ENCODE results near the gene C2orf42. TPM values are rescaled to one million over a fixed set of nuclear protein-coding genes. Genes with fewer than 3 reads are reported as not detected.
A peak's percentile ranks its signal among the peaks of the same experiment; 100 is the strongest.

The C2orf42 gene
- total RNA-seq, 6 experiments from 2014 or later = 10.9 to 22.5 (median 16.7) TPM

DNA sequence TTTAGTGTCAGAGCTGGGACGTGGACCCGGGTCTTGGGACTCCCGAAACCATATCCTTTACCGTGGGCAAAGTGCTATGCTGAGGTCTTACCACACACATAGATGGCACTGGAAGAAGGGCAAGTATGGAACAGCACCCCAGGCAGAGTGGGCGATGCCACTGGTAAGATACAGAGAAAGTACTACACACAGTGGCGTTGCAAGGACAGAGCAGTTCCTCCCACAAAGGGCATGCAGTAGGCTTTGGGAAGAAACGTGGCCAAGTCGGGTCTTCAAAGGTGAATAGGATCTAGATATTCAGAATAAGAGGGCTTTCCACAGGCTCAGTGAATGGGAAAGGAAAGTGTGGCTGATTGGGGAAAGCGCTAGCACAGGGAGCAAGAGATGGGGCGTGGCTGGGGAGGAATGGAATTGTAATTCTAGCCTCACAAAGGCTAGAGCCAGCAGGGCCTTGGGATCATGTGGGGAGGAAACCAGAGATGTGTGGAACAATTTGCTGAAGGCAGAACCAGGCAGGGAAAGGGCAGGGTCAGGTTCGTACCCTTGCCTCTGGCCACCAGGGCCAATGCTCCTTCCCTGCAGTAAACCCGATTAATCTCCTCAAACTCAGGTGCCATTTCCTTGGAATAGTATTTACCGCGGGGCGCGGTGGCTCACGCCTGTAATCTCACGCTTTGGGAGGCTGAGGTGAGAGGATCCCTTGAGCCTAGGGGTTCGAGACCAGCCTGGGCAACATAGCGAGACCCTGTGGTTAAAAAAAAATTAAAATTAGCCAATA, 67.6 kb downstream of the C2orf42 start:
- TF ChIP-seq, protein P1, sequence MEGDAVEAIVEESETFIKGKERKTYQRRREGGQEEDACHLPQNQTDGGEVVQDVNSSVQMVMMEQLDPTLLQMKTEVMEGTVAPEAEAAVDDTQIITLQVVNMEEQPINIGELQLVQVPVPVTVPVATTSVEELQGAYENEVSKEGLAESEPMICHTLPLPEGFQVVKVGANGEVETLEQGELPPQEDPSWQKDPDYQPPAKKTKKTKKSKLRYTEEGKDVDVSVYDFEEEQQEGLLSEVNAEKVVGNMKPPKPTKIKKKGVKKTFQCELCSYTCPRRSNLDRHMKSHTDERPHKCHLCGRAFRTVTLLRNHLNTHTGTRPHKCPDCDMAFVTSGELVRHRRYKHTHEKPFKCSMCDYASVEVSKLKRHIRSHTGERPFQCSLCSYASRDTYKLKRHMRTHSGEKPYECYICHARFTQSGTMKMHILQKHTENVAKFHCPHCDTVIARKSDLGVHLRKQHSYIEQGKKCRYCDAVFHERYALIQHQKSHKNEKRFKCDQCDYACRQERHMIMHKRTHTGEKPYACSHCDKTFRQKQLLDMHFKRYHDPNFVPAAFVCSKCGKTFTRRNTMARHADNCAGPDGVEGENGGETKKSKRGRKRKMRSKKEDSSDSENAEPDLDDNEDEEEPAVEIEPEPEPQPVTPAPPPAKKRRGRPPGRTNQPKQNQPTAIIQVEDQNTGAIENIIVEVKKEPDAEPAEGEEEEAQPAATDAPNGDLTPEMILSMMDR (IDR thresholded peaks at IDR 0.05) = no peak
- no peak for TF ChIP-seq POLR2A (IDR thresholded peaks at IDR 0.05)
- H3K27me3 ChIP-seq = no peaks in the 10 kb centered on the region
- DNase-seq (no peak), ATAC-seq (no peak)
- no peaks in the 10 kb centered on the region for H3K9me3 ChIP-seq
- H3K27ac ChIP-seq = peak overlapping the region; percentile 98 to 100 (median 100)
- H3K4me1 ChIP-seq = peaks cover 0 to 8% (median 0%) of the 10 kb centered on the region in 4 donors
- no peaks in the 10 kb centered on the region for H3K36me3 ChIP-seq
- intact Hi-C loops (cut with DNase I) = no loop called here
- 70% methylated on average over 18 of the region's 20 CpGs for WGBS (ENCODE audit: insufficient coverage, low coverage, low lambda C conversion rate, missing lambda C conversion rate)
- H3K4me3 ChIP-seq = peak overlapping the region in 2 of 3 donors; percentile 58 to 66

DNA sequence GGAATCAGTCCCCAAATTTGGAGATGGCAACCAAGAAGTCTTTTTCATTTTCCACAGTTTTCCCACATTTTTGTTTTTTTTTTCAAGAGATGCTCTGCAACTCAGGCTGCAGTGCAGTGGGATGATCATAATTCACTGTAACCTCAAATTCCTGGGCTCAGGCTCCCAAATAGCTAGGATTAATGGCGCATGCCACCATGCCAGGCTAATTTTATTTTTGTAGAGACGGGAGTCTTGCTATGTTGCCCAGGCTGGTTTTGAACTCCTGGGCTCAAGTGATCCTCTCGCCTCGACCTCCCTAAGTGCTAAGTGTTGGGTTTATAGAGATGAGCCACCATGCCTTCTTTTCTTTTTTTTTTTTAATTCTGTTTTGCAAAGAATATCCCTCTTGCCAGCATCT, 68.3 kb downstream of the C2orf42 start:
- DNase-seq (no peak), ATAC-seq (no peak)
- H3K27me3 ChIP-seq = no peaks in the 10 kb centered on the region
- H3K9me3 ChIP-seq = no peaks in the 10 kb centered on the region
- H3K36me3 ChIP-seq = no peaks in the 10 kb centered on the region
- no peak overlapping the region for H3K27ac ChIP-seq
- intact Hi-C loops (cut with DNase I) = no loop called here
- TF ChIP-seq, protein P1 (IDR thresholded peaks at IDR 0.05) = no peak
- TF ChIP-seq POLR2A (IDR thresholded peaks at IDR 0.05) = no peak
- H3K4me3 ChIP-seq = no peak overlapping the region
- WGBS (ENCODE audit: insufficient coverage, low coverage, low lambda C conversion rate, missing lambda C conversion rate) = 95% methylated on average over 4 of the region's 4 CpGs
- peaks cover 0 to 8% (median 0%) of the 10 kb centered on the region in 4 donors for H3K4me1 ChIP-seq

DNA sequence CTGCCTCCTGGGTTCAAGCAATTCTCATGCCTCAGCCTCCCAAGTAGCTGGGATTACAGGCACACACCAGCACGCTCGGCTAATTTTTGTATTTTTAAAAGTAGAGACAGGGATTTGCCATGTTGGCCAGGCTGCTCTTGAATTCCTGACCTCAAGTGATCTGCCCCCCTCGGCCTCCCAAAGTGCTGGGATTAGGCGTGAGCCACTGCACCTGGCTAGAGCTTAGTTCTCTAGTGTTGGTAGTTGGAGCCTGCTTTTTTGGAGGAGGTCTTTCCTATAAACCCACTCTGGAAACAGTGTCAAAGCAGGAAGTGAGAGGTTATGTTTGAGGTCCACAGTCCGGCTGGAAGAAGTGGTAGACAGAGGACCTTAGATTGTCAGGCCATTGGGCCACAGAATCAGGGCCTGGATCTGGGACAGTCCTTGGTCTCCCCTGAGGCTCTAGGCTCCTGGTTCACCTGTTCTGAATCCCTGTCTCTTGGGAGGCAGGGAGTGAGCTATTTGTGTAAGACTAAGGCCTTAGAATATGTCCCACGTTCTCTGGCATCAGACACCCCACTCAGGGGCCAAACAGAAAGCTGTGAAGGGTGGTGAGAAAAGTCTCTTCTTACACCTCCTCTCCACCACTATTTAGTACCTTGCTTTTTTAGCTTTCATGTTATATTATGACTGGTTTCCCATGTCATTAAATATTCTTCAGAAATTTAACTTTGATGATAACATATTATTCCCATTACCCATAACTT, 69.0 kb downstream of the C2orf42 start:
- no peak for ATAC-seq
- no peak overlapping the region for H3K4me3 ChIP-seq
- intact Hi-C loops (cut with DNase I) = no loop called here
- no peak overlapping the region for H3K27ac ChIP-seq
- no peaks in the 10 kb centered on the region for H3K36me3 ChIP-seq
- no peaks in the 10 kb centered on the region for H3K27me3 ChIP-seq
- WGBS (ENCODE audit: insufficient coverage, low coverage, low lambda C conversion rate, missing lambda C conversion rate) = 76% methylated on average over 6 of the region's 6 CpGs
- no peaks in the 10 kb centered on the region for H3K9me3 ChIP-seq
- H3K4me1 ChIP-seq = peaks cover 0 to 8% (median 0%) of the 10 kb centered on the region in 4 donors
- TF ChIP-seq, protein P1 (IDR thresholded peaks at IDR 0.05) = no peak
- TF ChIP-seq POLR2A (IDR thresholded peaks at IDR 0.05) = no peak
- DNase-seq = peak in 1 of 3 donors; percentile 6

DNA sequence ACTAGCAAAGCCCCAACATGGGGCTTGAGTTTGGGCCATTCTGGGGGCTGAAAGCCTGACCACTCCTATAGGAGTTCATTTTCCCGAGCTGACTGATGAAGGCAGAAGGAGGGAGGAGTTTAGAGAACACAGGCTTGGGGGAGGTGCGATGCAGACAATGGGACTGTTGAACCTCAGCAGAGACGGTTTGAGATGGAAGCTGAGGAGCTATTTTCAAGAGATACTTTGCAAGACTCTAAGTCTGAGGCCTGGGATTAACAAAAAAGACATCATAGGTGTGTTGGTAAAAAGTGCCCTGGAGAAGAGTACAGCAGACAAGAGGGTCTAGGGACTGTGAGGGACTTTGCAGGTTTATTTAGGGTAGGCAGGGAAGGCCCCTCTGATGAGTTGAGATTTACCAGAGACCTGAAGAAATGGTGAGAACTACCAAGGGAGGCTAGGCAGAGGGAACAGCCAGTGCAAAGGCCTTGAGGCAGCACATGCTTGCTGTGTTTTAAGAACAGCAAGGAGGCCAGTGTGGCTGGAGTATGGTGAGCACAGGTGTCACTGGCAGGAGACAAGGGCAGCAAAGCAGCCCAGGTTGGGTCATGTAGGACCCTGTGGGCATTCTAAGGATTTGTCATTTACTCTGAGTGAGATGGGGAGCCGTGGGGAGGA, 71.9 kb downstream of the C2orf42 start:
- ATAC-seq = peak in 1 of 4 donors; percentile 41
- WGBS (ENCODE audit: insufficient coverage, low coverage, low lambda C conversion rate, missing lambda C conversion rate) = 71% methylated on average over 4 of the region's 4 CpGs
- H3K4me1 ChIP-seq = peaks cover 0 to 4% (median 0%) of the 10 kb centered on the region in 4 donors
- H3K4me3 ChIP-seq = no peak overlapping the region
- TF ChIP-seq, protein P1 (IDR thresholded peaks at IDR 0.05) = no peak
- TF ChIP-seq POLR2A (IDR thresholded peaks at IDR 0.05) = no peak
- no peaks in the 10 kb centered on the region for H3K36me3 ChIP-seq
- DNase-seq = peak in 1 of 3 donors; percentile 16
- intact Hi-C loops (cut with DNase I) = no loop called here
- no peaks in the 10 kb centered on the region for H3K9me3 ChIP-seq
- H3K27ac ChIP-seq = no peak overlapping the region
- H3K27me3 ChIP-seq = no peaks in the 10 kb centered on the region

Data from right lobe of liver (tissue), 6 donors.